Endothelial cell of umbilical vein (primary cell): ENCODE measurements around the gene SLC28A1. TPM values are rescaled to one million over a fixed set of nuclear protein-coding genes. Genes with fewer than 3 reads are reported as not detected.

Source experiments
- BruUV-seq: library from RNA; stranded (reverse); fragments of 400-500 nt; replicated peaks from 2 replicates; lab custom pipeline; 2021; lab: Mats Ljungman, UMichigan
- CTCF ChIA-PET: fragments of 300-600, 350-600 bp; sonication (Branson Sonifier 250); formaldehyde crosslinking; loops from one replicate; lab custom pipeline; 2021; ENCODE audit warnings: antibody characterized with exemption, inconsistent platforms; lab: Charles Lee
- POLR2A ChIA-PET: fragments of 300-600, 350-600 bp; sonication (Branson Sonifier 250); formaldehyde crosslinking; loops from one replicate; lab custom pipeline; 2021; ENCODE audit warnings: antibody characterized with exemption, inconsistent platforms; lab: Charles Lee
- DNase-seq: peaks from one replicate; pipeline ENCODE4 v3.0.0-alpha.2; 2011; ENCODE audit warnings: low read depth, low spot score
- FAIRE-seq: peaks from 2 replicates; lab custom pipeline; 2011; peaks lifted over from hg19 to GRCh38; lab: Jason Lieb, UNC
- H2AFZ ChIP-seq: 2 replicates; pipeline ENCODE4 v1.6.0; 2012; ENCODE audit warnings: low read depth, low read length, control low read depth, inconsistent platforms
- H3K27ac ChIP-seq: 2 replicates; pipeline ENCODE4 v1.5.1; 2011; ENCODE audit warnings: low read depth, mild to moderate bottlenecking, control low read depth, low read length, moderate library complexity; ENCODE audit not compliant: insufficient read depth
- H3K27me3 ChIP-seq, 2 experiments: 2 replicates each; pipeline versions ENCODE4 v1.6.0 to v1.6.1; 2011; ENCODE audit warnings: low read length in 2 of 2, mixed read lengths in 1 of 2; ENCODE audit not compliant: control insufficient read depth in 2 of 2, insufficient read depth in 2 of 2
- H3K36me3 ChIP-seq, 2 experiments: 2 replicates in 1 of 2; 3 replicates in 1 of 2; pipeline ENCODE4 v1.5.1; 2011; ENCODE audit warnings: low read length in 2 of 2, mild to moderate bottlenecking in 1 of 2, moderate library complexity in 1 of 2; ENCODE audit not compliant: control insufficient read depth in 2 of 2, insufficient read depth in 2 of 2; ENCODE audit errors: extremely low read depth in 1 of 2
- H3K4me1 ChIP-seq: 3 replicates; pipeline ENCODE4 v1.5.1; 2011; ENCODE audit warnings: mild to moderate bottlenecking, low read length; ENCODE audit not compliant: control insufficient read depth, insufficient read depth; ENCODE audit errors: extremely low read depth
- H3K4me2 ChIP-seq: 2 replicates; pipeline ENCODE4 v1.6.1; 2011; ENCODE audit warnings: low read length, control low read depth, mixed read lengths; ENCODE audit not compliant: insufficient read depth
- H3K4me3 ChIP-seq, 3 experiments: fragments of 200-600 bp in 1 of 3; sonication (generic), shearing (Covaris generic) in 1 of 3; replicated peaks in 1 of 3; 2 replicates each; pipeline ENCODE4 v1.5.1; 2011 to 2016; ENCODE audit warnings: control low read depth in 3 of 3, low read length in 3 of 3, mild to moderate bottlenecking in 2 of 3, inconsistent platforms in 1 of 3, low read depth in 1 of 3, moderate library complexity in 1 of 3; ENCODE audit not compliant: insufficient read depth in 1 of 3
- H3K79me2 ChIP-seq: 2 replicates; pipeline ENCODE4 v1.6.0; 2012; ENCODE audit warnings: low read length, inconsistent platforms; ENCODE audit not compliant: control insufficient read depth, insufficient read depth
- H3K9ac ChIP-seq: replicated peaks from 2 replicates; pipeline ENCODE3; 2011; ENCODE audit warnings: low read length, control low read depth; ENCODE audit not compliant: insufficient read depth; ENCODE audit errors: extremely low read depth
- H3K9me1 ChIP-seq: replicated peaks from 3 replicates; pipeline ENCODE4 v1.6.0; 2011; ENCODE audit warnings: mild to moderate bottlenecking, low read length; ENCODE audit not compliant: control insufficient read depth, insufficient read depth; ENCODE audit errors: extremely low read depth
- H3K9me3 ChIP-seq: replicated peaks from 2 replicates; pipeline ENCODE4 v1.5.1; 2012; ENCODE audit warnings: low read length, inconsistent platforms; ENCODE audit not compliant: control insufficient read depth, insufficient read depth
- H4K20me1 ChIP-seq: replicated peaks from 2 replicates; pipeline ENCODE3; 2011; ENCODE audit warnings: mild to moderate bottlenecking, low read length; ENCODE audit not compliant: control insufficient read depth, insufficient read depth; ENCODE audit errors: extremely low read depth
- CTCF ChIP-seq, 2 donors: IDR thresholded peaks; 1 replicate in 1 of 2; 2 replicates in 1 of 2; pipeline ENCODE4 v1.5.1; 2011; ENCODE audit warnings: low read length in 2 of 2, mild to moderate bottlenecking in 2 of 2, moderate library complexity in 2 of 2, control low read depth in 1 of 2, inconsistent platforms in 1 of 2, low read depth in 1 of 2; ENCODE audit not compliant: insufficient read depth in 1 of 2; ENCODE audit errors: extremely low read depth in 1 of 2
- EZH2 ChIP-seq: IDR thresholded peaks from 2 replicates; pipeline ENCODE4 v1.6.1; 2012; ENCODE audit warnings: borderline replicate concordance, low read depth, mild to moderate bottlenecking, moderate library complexity, low read length, inconsistent platforms; ENCODE audit not compliant: severe bottlenecking
- FOS ChIP-seq: IDR thresholded peaks from 2 replicates; pipeline ENCODE4 v1.6.1; 2011; ENCODE audit warnings: mild to moderate bottlenecking, low read length, moderate library complexity, borderline replicate concordance; ENCODE audit not compliant: insufficient read depth
- GATA2 ChIP-seq: IDR thresholded peaks from 2 replicates; pipeline ENCODE4 v1.7.0; 2011; ENCODE audit warnings: low read depth, mild to moderate bottlenecking, moderate library complexity, mixed read lengths, low read length; ENCODE audit not compliant: insufficient read length, insufficient read depth
- JUN ChIP-seq: IDR thresholded peaks from 2 replicates; pipeline ENCODE4 v1.6.1; 2011; ENCODE audit warnings: borderline replicate concordance, low read depth; ENCODE audit not compliant: insufficient read length, insufficient read depth
- MAX ChIP-seq: IDR thresholded peaks from 2 replicates; pipeline ENCODE4 v1.6.1; 2011; ENCODE audit not compliant: insufficient read depth, insufficient read length
- MYC ChIP-seq: IDR thresholded peaks from one replicate; pipeline ENCODE4 v1.6.1; 2011; ENCODE audit warnings: mild to moderate bottlenecking, low read depth, low read length
- POLR2A ChIP-seq: IDR thresholded peaks from 2 replicates; pipeline ENCODE4 v1.6.1; 2012; ENCODE audit warnings: low read depth, mild to moderate bottlenecking, control low read depth, low read length
- POLR2AphosphoS5 ChIP-seq: IDR thresholded peaks from 2 replicates; pipeline ENCODE4 v1.6.1; 2012; ENCODE audit warnings: low read depth, mild to moderate bottlenecking, control low read depth, low read length, moderate library complexity; ENCODE audit not compliant: insufficient read depth
- dilution Hi-C: fragments of 300-500 bp; cut with MboI; formaldehyde crosslinking; loops from one replicate; pipeline ENCODE4 v1.15.0; 2019; ENCODE audit warnings: low sequenced_read_pairs; ENCODE audit not compliant: extremely low pct_ligation_motif_present
- intact Hi-C: fragments of 100-400 bp; cut with micrococcal nuclease; formaldehyde crosslinking; loops from one replicate; pipeline ENCODE4 v1.10.0; 2022
- polyA plus RNA-seq, 4 experiments: library from polyadenylated mRNA; depleted of rRNA in 3 of 4; stranded (reverse) in 3 of 4; unstranded in 1 of 4; fragments of >200 nt; gene quantifications; 2 replicates each; pipeline versions ENCODE4 v1.2.1 to v1.2.3, GENCODE V29; 2011 to 2012; ENCODE audit warnings: missing spikeins in 1 of 4
- total RNA-seq: library from RNA; stranded (reverse); gene quantifications from 2 replicates; pipeline ENCODE4 v1.2.3, GENCODE V29; 2021

The SLC28A1 gene
- total and polyA plus RNA-seq, 2 donors (not counting 3 experiments of a cell fraction or from before 2014, with no cell fraction given), result not detected

- Histone ChIP-seq H4K20me1 (no peaks in the 10 kb centered on the region), H3K27ac (no peak overlapping the region), H3K4me1 (no peaks in the 10 kb centered on the region), H3K9me1 (no peaks in the 10 kb centered on the region), H3K27me3 (peaks cover 0 to 5% of the 10 kb centered on the region in 2 experiments), H3K9me3 (no peaks in the 10 kb centered on the region), H3K36me3 (no peaks in the 10 kb centered on the region), H3K4me3 (no peak overlapping the region), H3K9ac (no peak overlapping the region), H2AFZ (no peak overlapping the region), H3K79me2 (no peaks in the 10 kb centered on the region), H3K4me2 (no peak overlapping the region)
- CTCF ChIA-PET, result interaction anchor here (1.5 kb wide), 1 partner anchor 14 kb away, joined by 4 read pairs; no protein-coding TSS in a partner anchor
- TF ChIP-seq POLR2A, result no peak
- POLR2A ChIA-PET, result no interaction called here
- BruUV-seq, result no TSS peak
- dilution Hi-C loops, result loop anchor here (25.0 kb wide), 1 partner anchor 132 kb away; no protein-coding TSS in a partner anchor
- no peak for FAIRE-seq
- no peak for DNase-seq
- intact Hi-C loops, result no loop called here
Measured at GRCh38 chr15:84969257-84969656, 84.8 kb downstream of the SLC28A1 start.

GRCh38 chr15:84970843-84971242 is 86.4 kb downstream of the SLC28A1 start:
- ChIA-PET POLR2A (no interaction called here), CTCF (interaction anchor here (1.5 to 2.2 kb wide), 2 partner anchors 15 to 20 kb away, joined by 3 to 9 read pairs; no protein-coding TSS in a partner anchor)
- H3K9me3 ChIP-seq, result no peaks in the 10 kb centered on the region
- H3K27ac ChIP-seq, result no peak overlapping the region
- dilution Hi-C loops (loop anchor here (25.0 kb wide), 1 partner anchor 134 kb away; no protein-coding TSS in a partner anchor), intact Hi-C loops (no loop called here)
- no peak for DNase-seq
- H3K36me3 ChIP-seq, result no peaks in the 10 kb centered on the region
- BruUV-seq, result no TSS peak
- H3K79me2 ChIP-seq, result no peaks in the 10 kb centered on the region
- no peak overlapping the region for H3K9ac ChIP-seq
- H3K9me1 ChIP-seq, result no peaks in the 10 kb centered on the region
- H2AFZ ChIP-seq, result no peak overlapping the region
- FAIRE-seq, result no peak
- H4K20me1 ChIP-seq, result no peaks in the 10 kb centered on the region
- H3K4me3 ChIP-seq, result no peak overlapping the region
- H3K4me1 ChIP-seq, result no peaks in the 10 kb centered on the region
- no peak overlapping the region for H3K4me2 ChIP-seq
- TF ChIP-seq JUN (no peak), POLR2A (no peak), POLR2AphosphoS5 (no peak), EZH2 (no peak), MAX (no peak), FOS (no peak), GATA2 (no peak), MYC (no peak), CTCF (IDR thresholded peaks at IDR 0.05; ENCODE audit: extremely low read depth in 1 of 2, insufficient read depth in 1 of 2, low read depth in 1 of 2, low read length in 2 of 2) (no peak)
- peaks cover 0 to 5% of the 10 kb centered on the region in 2 experiments for H3K27me3 ChIP-seq
